HEK293 (cell line): ENCODE data around the gene YIF1B.

Experiments
- GLIS1 ChIP-seq: fragments of 450-650 bp; formaldehyde crosslinking; IDR thresholded peaks from 2 replicates; pipeline ENCODE4 v1.5.1; 2016; ENCODE audit warnings: missing biosample characterization, missing genetic modification characterization
- IKZF3 ChIP-seq: fragments of 450-650 bp; IDR thresholded peaks from 2 replicates; pipeline ENCODE4 v1.5.0; 2018; ENCODE audit warnings: missing biosample characterization, mild to moderate bottlenecking, missing genetic modification characterization, moderate library complexity
- MEIS1 ChIP-seq: sonication (generic); formaldehyde crosslinking; IDR thresholded peaks from 2 replicates; pipeline ENCODE4 v1.8.1; 2022; ENCODE audit warnings: missing genetic modification reagents, mild to moderate bottlenecking, borderline replicate concordance
- OVOL3 ChIP-seq: fragments of 450-650 bp; formaldehyde crosslinking; IDR thresholded peaks from 2 replicates; pipeline ENCODE4 v1.5.1; 2016; ENCODE audit warnings: missing biosample characterization, missing genetic modification characterization
- PRDM6 ChIP-seq: fragments of 450-650 bp; formaldehyde crosslinking; IDR thresholded peaks from 2 replicates; pipeline ENCODE4 v1.5.1; 2017; ENCODE audit warnings: missing biosample characterization, missing genetic modification characterization
- ZFP69B ChIP-seq: fragments of 450-650 bp; formaldehyde crosslinking; IDR thresholded peaks from 2 replicates; pipeline ENCODE4 v1.5.1; 2016; ENCODE audit warnings: missing biosample characterization, missing genetic modification characterization
- ZIC2 ChIP-seq: fragments of 450-650 bp; formaldehyde crosslinking; IDR thresholded peaks from 2 replicates; pipeline ENCODE4 v1.5.1; 2016; ENCODE audit warnings: missing biosample characterization, missing genetic modification characterization
- ZNF138 ChIP-seq: fragments of 450-650 bp; formaldehyde crosslinking; IDR thresholded peaks from 2 replicates; pipeline ENCODE4 v1.5.1; 2016; ENCODE audit warnings: missing biosample characterization, missing genetic modification characterization, borderline replicate concordance
- ZNF18 ChIP-seq: fragments of 450-650 bp; formaldehyde crosslinking; IDR thresholded peaks from 2 replicates; pipeline ENCODE4 v1.5.1; 2016; ENCODE audit warnings: missing biosample characterization, missing genetic modification characterization
- ZNF2 ChIP-seq: fragments of 450-650 bp; formaldehyde crosslinking; IDR thresholded peaks from 2 replicates; pipeline ENCODE4 v1.5.1; 2016; ENCODE audit warnings: missing biosample characterization, missing genetic modification characterization
- ZNF354C ChIP-seq: fragments of 450-650 bp; formaldehyde crosslinking; IDR thresholded peaks from 2 replicates; pipeline ENCODE4 v1.5.1; 2016; ENCODE audit warnings: missing biosample characterization, missing genetic modification characterization, low read depth, borderline replicate concordance
- ZNF423 ChIP-seq: fragments of 450-650 bp; formaldehyde crosslinking; IDR thresholded peaks from 2 replicates; pipeline ENCODE4 v1.5.1; 2016; ENCODE audit warnings: missing biosample characterization, missing genetic modification characterization
- ZNF426 ChIP-seq: fragments of 450-650 bp; formaldehyde crosslinking; IDR thresholded peaks from 2 replicates; pipeline ENCODE4 v1.5.1; 2017; ENCODE audit warnings: missing biosample characterization, missing genetic modification characterization, mild to moderate bottlenecking, inconsistent platforms, moderate library complexity
- ZNF488 ChIP-seq: fragments of 450-650 bp; formaldehyde crosslinking; IDR thresholded peaks from 2 replicates; pipeline ENCODE4 v1.5.1; 2016; ENCODE audit warnings: missing biosample characterization, missing genetic modification characterization
- ZNF596 ChIP-seq: fragments of 450-650 bp; IDR thresholded peaks from 2 replicates; pipeline ENCODE4 v1.5.0; 2018; ENCODE audit warnings: missing biosample characterization, mild to moderate bottlenecking, missing genetic modification characterization, moderate library complexity
- ZNF629 ChIP-seq: fragments of 450-650 bp; formaldehyde crosslinking; IDR thresholded peaks from 2 replicates; pipeline ENCODE4 v1.5.1; 2017; ENCODE audit warnings: missing biosample characterization, missing genetic modification characterization
- ZNF645 ChIP-seq: fragments of 450-650 bp; formaldehyde crosslinking; IDR thresholded peaks from 2 replicates; pipeline ENCODE4; 2016; ENCODE audit warnings: missing biosample characterization, missing genetic modification characterization
- ZNF843 ChIP-seq: fragments of 450-650 bp; formaldehyde crosslinking; IDR thresholded peaks from 2 replicates; pipeline ENCODE4 v1.5.1; 2016; ENCODE audit warnings: missing biosample characterization, missing genetic modification characterization
- TF ChIP-seq, protein P1 (sequence below): fragments of 450-650 bp; formaldehyde crosslinking; IDR thresholded peaks from 2 replicates; pipeline ENCODE4 v1.5.1; 2016; ENCODE audit warnings: missing biosample characterization, missing genetic modification characterization
- TF ChIP-seq, protein P2 (sequence below): fragments of 450-650 bp; formaldehyde crosslinking; IDR thresholded peaks from 2 replicates; pipeline ENCODE4 v1.5.1; 2016; ENCODE audit warnings: missing biosample characterization, missing genetic modification characterization

Gene YIF1B

GRCh38 chr19:38270587-38271167 lies 45.1 kb downstream of the YIF1B start (continued):
- TF ChIP-seq, protein P1, sequence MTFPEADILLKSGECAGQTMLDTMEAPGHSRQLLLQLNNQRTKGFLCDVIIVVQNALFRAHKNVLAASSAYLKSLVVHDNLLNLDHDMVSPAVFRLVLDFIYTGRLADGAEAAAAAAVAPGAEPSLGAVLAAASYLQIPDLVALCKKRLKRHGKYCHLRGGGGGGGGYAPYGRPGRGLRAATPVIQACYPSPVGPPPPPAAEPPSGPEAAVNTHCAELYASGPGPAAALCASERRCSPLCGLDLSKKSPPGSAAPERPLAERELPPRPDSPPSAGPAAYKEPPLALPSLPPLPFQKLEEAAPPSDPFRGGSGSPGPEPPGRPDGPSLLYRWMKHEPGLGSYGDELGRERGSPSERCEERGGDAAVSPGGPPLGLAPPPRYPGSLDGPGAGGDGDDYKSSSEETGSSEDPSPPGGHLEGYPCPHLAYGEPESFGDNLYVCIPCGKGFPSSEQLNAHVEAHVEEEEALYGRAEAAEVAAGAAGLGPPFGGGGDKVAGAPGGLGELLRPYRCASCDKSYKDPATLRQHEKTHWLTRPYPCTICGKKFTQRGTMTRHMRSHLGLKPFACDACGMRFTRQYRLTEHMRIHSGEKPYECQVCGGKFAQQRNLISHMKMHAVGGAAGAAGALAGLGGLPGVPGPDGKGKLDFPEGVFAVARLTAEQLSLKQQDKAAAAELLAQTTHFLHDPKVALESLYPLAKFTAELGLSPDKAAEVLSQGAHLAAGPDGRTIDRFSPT (tag by site-specific recombination): peak; percentile 73
- TF ChIP-seq ZNF596 (tag by site-specific recombination) (peak; percentile 67), OVOL3 (tag by site-specific recombination) (no peak), ZNF2 (no peak), ZNF354C (tag by site-specific recombination) (no peak), GLIS1 (tag by site-specific recombination) (peak; percentile 99), ZNF488 (tag by site-specific recombination) (no peak), ZNF426 (tag by site-specific recombination) (no peak), ZNF423 (peak; percentile 99), ZFP69B (tag by site-specific recombination) (peak; percentile 60), ZIC2 (tag by site-specific recombination) (peak; percentile 99), ZNF645 (tag by site-specific recombination) (0 out of 2 replicates have a peak, but pooled peaks have one; percentile 33), ZNF18 (tag by site-specific recombination) (peak; percentile 92), ZNF138 (tag by site-specific recombination) (no peak), IKZF3 (tag by site-specific recombination) (peak; percentile 84), MEIS1 (CRISPR knock-in tag) (no peak), ZNF843 (tag by site-specific recombination) (peak; percentile 50; the same call in 1 of the 2 replicates), PRDM6 (peak; percentile 86; the same call in 1 of the 2 replicates), ZNF629 (tag by site-specific recombination) (peak; percentile 62)
- TF ChIP-seq, protein P2, sequence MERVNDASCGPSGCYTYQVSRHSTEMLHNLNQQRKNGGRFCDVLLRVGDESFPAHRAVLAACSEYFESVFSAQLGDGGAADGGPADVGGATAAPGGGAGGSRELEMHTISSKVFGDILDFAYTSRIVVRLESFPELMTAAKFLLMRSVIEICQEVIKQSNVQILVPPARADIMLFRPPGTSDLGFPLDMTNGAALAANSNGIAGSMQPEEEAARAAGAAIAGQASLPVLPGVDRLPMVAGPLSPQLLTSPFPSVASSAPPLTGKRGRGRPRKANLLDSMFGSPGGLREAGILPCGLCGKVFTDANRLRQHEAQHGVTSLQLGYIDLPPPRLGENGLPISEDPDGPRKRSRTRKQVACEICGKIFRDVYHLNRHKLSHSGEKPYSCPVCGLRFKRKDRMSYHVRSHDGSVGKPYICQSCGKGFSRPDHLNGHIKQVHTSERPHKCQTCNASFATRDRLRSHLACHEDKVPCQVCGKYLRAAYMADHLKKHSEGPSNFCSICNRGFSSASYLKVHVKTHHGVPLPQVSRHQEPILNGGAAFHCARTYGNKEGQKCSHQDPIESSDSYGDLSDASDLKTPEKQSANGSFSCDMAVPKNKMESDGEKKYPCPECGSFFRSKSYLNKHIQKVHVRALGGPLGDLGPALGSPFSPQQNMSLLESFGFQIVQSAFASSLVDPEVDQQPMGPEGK (tag by site-specific recombination): peak; percentile 26; the same call in 1 of the 2 replicates
